ENCODE results near the gene MINPP1. TPM values are rescaled to one million over a fixed set of nuclear protein-coding genes. Genes with fewer than 3 reads are reported as not detected.

MINPP1 gene
- total RNA-seq, 1 experiment from 2014 or later = 22.1 TPM

- Histone ChIP-seq H3K36me3 (ENCODE audit: control insufficient read depth in 1 of 2, insufficient read depth in 2 of 2, low read length in 2 of 2) (no peaks in the 10 kb centered on the region), H4K20me1 (ENCODE audit: insufficient read depth) (no peaks in the 10 kb centered on the region), H3K27ac (ENCODE audit: low read depth, low read length) (no peak overlapping the region), H3K27me3 (ENCODE audit: insufficient read depth, low read length) (no peaks in the 10 kb centered on the region), H3K9me3 (ENCODE audit: control insufficient read depth in 1 of 2, insufficient read depth in 1 of 2, low read depth in 1 of 2, low read length in 2 of 2) (no peaks in the 10 kb centered on the region), H2AFZ (ENCODE audit: low read depth, low read length, poor library complexity, severe bottlenecking) (no peak overlapping the region), H3K9me2 (ENCODE audit: insufficient read depth) (no peaks in the 10 kb centered on the region), H3K4me1 (ENCODE audit: control insufficient read depth in 1 of 2, insufficient read depth in 2 of 2, low read length in 2 of 2) (no peaks in the 10 kb centered on the region), H3K4me3 (replicated peaks in 1 of 2; ENCODE audit: low read depth in 1 of 2, low read length in 2 of 2) (no peak overlapping the region), H3K4me2 (ENCODE audit: low read length) (no peak overlapping the region), H3K9ac (ENCODE audit: low read length) (no peak overlapping the region), H3K79me2 (ENCODE audit: insufficient read depth, low read length) (no peaks in the 10 kb centered on the region)
- CTCF ChIA-PET = no interaction called here
- RAD21 ChIA-PET (ENCODE audit: low non-redundant PET in 1 of 2, low total read pairs in 2 of 2, uncharacterized antibody in 2 of 2, unreplicated experiment in 2 of 2) = no interaction called here
- POLR2A ChIA-PET = no interaction called here
- TF ChIP-seq EZH2 (IDR thresholded peaks at IDR 0.05) = no peak
- no peak for TF ChIP-seq SP1 (IDR thresholded peaks at IDR 0.05; ENCODE audit: low read depth)
- TF ChIP-seq RAD21 (IDR thresholded peaks at IDR 0.05; ENCODE audit: low read depth) = no peak
- no peak for TF ChIP-seq ELF1 (IDR thresholded peaks at IDR 0.05; ENCODE audit: borderline replicate concordance, low read depth)
- no peak for TF ChIP-seq SIN3A (IDR thresholded peaks at IDR 0.05; ENCODE audit: low read depth)
- TF ChIP-seq ATF3 (IDR thresholded peaks at IDR 0.05) = no peak
- no peak for TF ChIP-seq ZNF274 (IDR thresholded peaks at IDR 0.05; ENCODE audit: low read depth, low read length)
- no peak for TF ChIP-seq ZBTB33 (IDR thresholded peaks at IDR 0.05; ENCODE audit: extremely low read depth, insufficient replicate concordance, low read length)
- TF ChIP-seq MAX (IDR thresholded peaks at IDR 0.05) = no peak
- TF ChIP-seq FOSL1 (IDR thresholded peaks at IDR 0.05; ENCODE audit: low read depth) = no peak
- TF ChIP-seq, protein P1, sequence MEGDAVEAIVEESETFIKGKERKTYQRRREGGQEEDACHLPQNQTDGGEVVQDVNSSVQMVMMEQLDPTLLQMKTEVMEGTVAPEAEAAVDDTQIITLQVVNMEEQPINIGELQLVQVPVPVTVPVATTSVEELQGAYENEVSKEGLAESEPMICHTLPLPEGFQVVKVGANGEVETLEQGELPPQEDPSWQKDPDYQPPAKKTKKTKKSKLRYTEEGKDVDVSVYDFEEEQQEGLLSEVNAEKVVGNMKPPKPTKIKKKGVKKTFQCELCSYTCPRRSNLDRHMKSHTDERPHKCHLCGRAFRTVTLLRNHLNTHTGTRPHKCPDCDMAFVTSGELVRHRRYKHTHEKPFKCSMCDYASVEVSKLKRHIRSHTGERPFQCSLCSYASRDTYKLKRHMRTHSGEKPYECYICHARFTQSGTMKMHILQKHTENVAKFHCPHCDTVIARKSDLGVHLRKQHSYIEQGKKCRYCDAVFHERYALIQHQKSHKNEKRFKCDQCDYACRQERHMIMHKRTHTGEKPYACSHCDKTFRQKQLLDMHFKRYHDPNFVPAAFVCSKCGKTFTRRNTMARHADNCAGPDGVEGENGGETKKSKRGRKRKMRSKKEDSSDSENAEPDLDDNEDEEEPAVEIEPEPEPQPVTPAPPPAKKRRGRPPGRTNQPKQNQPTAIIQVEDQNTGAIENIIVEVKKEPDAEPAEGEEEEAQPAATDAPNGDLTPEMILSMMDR (IDR thresholded peaks at IDR 0.05 in 2 of 3, conservative IDR thresholded peaks at IDR 0.05 in 1 of 3; ENCODE audit: borderline replicate concordance in 1 of 3, insufficient read depth in 1 of 3, low read depth in 2 of 3, low read length in 2 of 3) = no peak
- DNase-seq (ENCODE audit: low read depth, low spot score) = no peak
- ATAC-seq = no peak
- BruUV-seq (replicated peaks) = no TSS peak
- intact Hi-C loops (cut with micrococcal nuclease) = no loop called here
These were observed 58.1 kb downstream of the MINPP1 start for GRCh38 chr10:87562750-87563149.
